ENCODE results near the gene SMYD3. TPM values are rescaled to one million over a fixed set of nuclear protein-coding genes. Genes with fewer than 3 reads are reported as not detected.

Gene SMYD3
- total and polyA plus RNA-seq, 10 of the 15 experiments (the other 5 are each of a cell fraction or from before 2014, with no cell fraction given): 18.3 to 54.0 (median 24.8) TPM

DNA sequence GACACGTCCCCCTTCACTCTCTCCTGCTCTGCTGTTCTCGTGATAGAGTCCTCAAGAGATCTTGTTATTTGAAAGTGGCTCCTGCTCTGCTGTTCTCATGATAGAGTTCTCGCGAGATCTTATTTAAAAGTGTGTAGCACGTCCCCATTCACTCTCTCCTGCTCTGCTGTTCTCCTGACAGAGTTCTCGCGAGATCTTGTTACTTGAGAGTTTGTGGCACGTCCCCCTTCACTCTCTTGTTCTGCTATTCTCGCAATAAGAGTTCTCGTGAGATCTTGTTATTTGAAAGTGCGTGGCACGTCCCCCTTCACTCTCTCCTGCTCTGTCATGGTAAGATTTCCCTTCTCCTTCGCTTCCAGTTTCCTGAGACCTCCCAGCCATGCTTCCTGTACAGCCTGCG, 47.9 kb downstream of the SMYD3 start:
- 86% methylated on average over 14 of the region's 14 CpGs for WGBS (ENCODE audit: insufficient coverage, insufficient replicate concordance, low lambda C conversion rate, missing lambda C conversion rate)
- Histone ChIP-seq H3K9me3 (replicated peaks; ENCODE audit: control insufficient read depth, insufficient read depth, low read length) (no peaks in the 10 kb centered on the region; the same call in 2 of the 3 replicates), H3K79me2 (ENCODE audit: control insufficient read depth, insufficient read depth, low read length) (no peaks in the 10 kb centered on the region), H2AFZ (ENCODE audit: control insufficient read depth, low read depth, low read length) (no peak overlapping the region), H3K27ac (ENCODE audit: control insufficient read depth, insufficient read depth) (no peak overlapping the region), H3K4me3 (no peak overlapping the region), H3K36me3 (ENCODE audit: control insufficient read depth in 2 of 2, insufficient read depth in 2 of 2, low read length in 1 of 2) (no peaks in the 10 kb centered on the region), H3K4me1 (ENCODE audit: control insufficient read depth, insufficient read depth, low read length) (no peaks in the 10 kb centered on the region), H3K27me3 (replicated peaks in 1 of 2; ENCODE audit: control insufficient read depth in 2 of 2, insufficient read depth in 2 of 2, low read length in 1 of 2) (no peaks in the 10 kb centered on the region), H3K9ac (ENCODE audit: control insufficient read depth, insufficient read depth, low read length) (no peak overlapping the region), H4K20me1 (ENCODE audit: control insufficient read depth, insufficient read depth) (no peaks in the 10 kb centered on the region), H3K4me2 (ENCODE audit: control insufficient read depth, insufficient read depth) (no peak overlapping the region)
- intact Hi-C loops (cut with micrococcal nuclease; ENCODE audit: unreplicated experiment) (loop anchor here (10.0 kb wide), 1 partner anchor 574 kb away; no protein-coding TSS in a partner anchor), in situ Hi-C loops (cut with MboI) (no loop called here)
- ChIA-PET POLR2A (interaction anchor here (0.6 kb wide), 2 partner anchors 28 to 456 kb away, joined by 5 to 7 read pairs; no protein-coding TSS in a partner anchor), CTCF (interaction anchor here (1.8 kb wide), 1 partner anchor 8 kb away, joined by 10 read pairs; no protein-coding TSS in a partner anchor), RAD21 (ENCODE audit: unreplicated experiment) (interaction anchor here (1.4 kb wide), 1 partner anchor 8 kb away, joined by 3 read pairs; no protein-coding TSS in a partner anchor), SMC1A (ENCODE audit: uncharacterized antibody, unreplicated experiment) (interaction anchor here (1.0 kb wide), 1 partner anchor 448 kb away, joined by 3 read pairs; no protein-coding TSS in a partner anchor)
- no TSS peak for BruUV-seq (replicated peaks)
- no peak for ATAC-seq
- FAIRE-seq: no peak
- DNase-seq (ENCODE audit: low read depth, low spot score): no peak
- TF ChIP-seq, protein P1, sequence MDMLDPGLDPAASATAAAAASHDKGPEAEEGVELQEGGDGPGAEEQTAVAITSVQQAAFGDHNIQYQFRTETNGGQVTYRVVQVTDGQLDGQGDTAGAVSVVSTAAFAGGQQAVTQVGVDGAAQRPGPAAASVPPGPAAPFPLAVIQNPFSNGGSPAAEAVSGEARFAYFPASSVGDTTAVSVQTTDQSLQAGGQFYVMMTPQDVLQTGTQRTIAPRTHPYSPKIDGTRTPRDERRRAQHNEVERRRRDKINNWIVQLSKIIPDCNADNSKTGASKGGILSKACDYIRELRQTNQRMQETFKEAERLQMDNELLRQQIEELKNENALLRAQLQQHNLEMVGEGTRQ (IDR thresholded peaks at IDR 0.05; ENCODE audit: borderline replicate concordance, low read depth, low read length): no peak
- TF ChIP-seq E2F4 (IDR thresholded peaks at IDR 0.05; ENCODE audit: low read depth, low read length): no peak
- TF ChIP-seq, protein P2, sequence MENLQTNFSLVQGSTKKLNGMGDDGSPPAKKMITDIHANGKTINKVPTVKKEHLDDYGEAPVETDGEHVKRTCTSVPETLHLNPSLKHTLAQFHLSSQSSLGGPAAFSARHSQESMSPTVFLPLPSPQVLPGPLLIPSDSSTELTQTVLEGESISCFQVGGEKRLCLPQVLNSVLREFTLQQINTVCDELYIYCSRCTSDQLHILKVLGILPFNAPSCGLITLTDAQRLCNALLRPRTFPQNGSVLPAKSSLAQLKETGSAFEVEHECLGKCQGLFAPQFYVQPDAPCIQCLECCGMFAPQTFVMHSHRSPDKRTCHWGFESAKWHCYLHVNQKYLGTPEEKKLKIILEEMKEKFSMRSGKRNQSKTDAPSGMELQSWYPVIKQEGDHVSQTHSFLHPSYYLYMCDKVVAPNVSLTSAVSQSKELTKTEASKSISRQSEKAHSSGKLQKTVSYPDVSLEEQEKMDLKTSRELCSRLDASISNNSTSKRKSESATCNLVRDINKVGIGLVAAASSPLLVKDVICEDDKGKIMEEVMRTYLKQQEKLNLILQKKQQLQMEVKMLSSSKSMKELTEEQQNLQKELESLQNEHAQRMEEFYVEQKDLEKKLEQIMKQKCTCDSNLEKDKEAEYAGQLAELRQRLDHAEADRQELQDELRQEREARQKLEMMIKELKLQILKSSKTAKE (IDR thresholded peaks at IDR 0.05; ENCODE audit: low read depth, poor library complexity, severe bottlenecking): no peak
- no peak for TF ChIP-seq POLR2AphosphoS2 (IDR thresholded peaks at IDR 0.05; ENCODE audit: low read depth, low read length)
- TF ChIP-seq REST (IDR thresholded peaks at IDR 0.05; ENCODE audit: low read depth, low read length): no peak
- TF ChIP-seq EZH2 (IDR thresholded peaks at IDR 0.05; ENCODE audit: borderline replicate concordance, control insufficient read depth, low read depth, low read length): no peak
- TF ChIP-seq SIN3A (IDR thresholded peaks at IDR 0.05; ENCODE audit: low read depth, low read length): no peak
- no peak for TF ChIP-seq DPF2 (IDR thresholded peaks at IDR 0.05)
- no peak for TF ChIP-seq JUND (IDR thresholded peaks at IDR 0.05; ENCODE audit: low read depth, low read length)
- TF ChIP-seq E4F1 (IDR thresholded peaks at IDR 0.05; ENCODE audit: borderline replicate concordance, partially characterized antibody): no peak
- TF ChIP-seq EP300 (IDR thresholded peaks at IDR 0.05; ENCODE audit: borderline replicate concordance in 1 of 2, control insufficient read depth in 1 of 2, low read depth in 2 of 2, low read length in 2 of 2): no peak
- TF ChIP-seq KAT2A (conservative IDR thresholded peaks at IDR 0.05; ENCODE audit: control insufficient read depth, low read depth, low read length): no peak
